Measurements from ENCODE around the gene SNTB2. TPM values are rescaled to one million over a fixed set of nuclear protein-coding genes. Genes with fewer than 3 reads are reported as not detected.

Gene SNTB2
- total and polyA plus RNA-seq, 2 donors (not counting 3 experiments of a cell fraction or from before 2014, with no cell fraction given), result 24.9 to 73.7 TPM

DNA sequence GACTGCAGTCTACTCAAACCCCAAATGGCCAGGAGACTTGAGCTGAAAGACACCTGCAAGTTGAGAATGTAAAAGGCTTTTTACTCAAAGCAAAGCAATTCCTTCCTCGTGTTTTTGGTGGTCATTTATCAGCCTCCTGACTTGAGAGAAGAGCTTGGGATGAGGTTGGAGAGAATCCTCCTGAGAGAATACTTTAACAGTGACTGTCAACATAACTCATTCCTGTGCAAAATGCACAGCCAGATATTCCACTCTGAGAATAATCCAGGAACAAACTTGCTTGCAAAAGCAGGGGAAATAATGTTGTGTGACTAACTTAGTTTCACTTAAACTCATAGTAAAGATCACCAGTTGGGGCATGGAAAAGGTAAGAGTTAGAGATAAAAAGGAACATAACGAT lies 53.4 kb downstream of the SNTB2 start:
- intact Hi-C loops (cut with micrococcal nuclease), result no loop called here
- H3K9ac ChIP-seq (replicated peaks; ENCODE audit: extremely low read depth, insufficient read depth, low read length), result no peak overlapping the region
- no peak overlapping the region for H3K27ac ChIP-seq (ENCODE audit: insufficient read depth, low read depth, low read length)
- peaks cover 7% of the 10 kb centered on the region for H3K4me1 ChIP-seq (ENCODE audit: control insufficient read depth, extremely low read depth, insufficient read depth, low read length)
- H2AFZ ChIP-seq (ENCODE audit: low read depth, low read length), result no peak overlapping the region
- ChIA-PET CTCF (interaction anchor here (0.8 to 1.3 kb wide), 5 partner anchors 11 to 90 kb away, joined by 3 to 5 read pairs (median 4); no protein-coding TSS in a partner anchor), POLR2A (no interaction called here)
- no peaks in the 10 kb centered on the region for H3K9me1 ChIP-seq (replicated peaks; ENCODE audit: control insufficient read depth, extremely low read depth, insufficient read depth, low read length)
- TF ChIP-seq GATA2 (IDR thresholded peaks at IDR 0.05; ENCODE audit: insufficient read depth, insufficient read length, low read depth, low read length) (no peak), POLR2AphosphoS5 (IDR thresholded peaks at IDR 0.05; ENCODE audit: insufficient read depth, low read depth, low read length) (no peak), EZH2 (IDR thresholded peaks at IDR 0.05; ENCODE audit: borderline replicate concordance, low read depth, low read length, severe bottlenecking) (no peak), MAX (IDR thresholded peaks at IDR 0.05; ENCODE audit: insufficient read depth, insufficient read length) (no peak), MYC (IDR thresholded peaks at IDR 0.05; ENCODE audit: low read depth, low read length) (no peak), FOS (IDR thresholded peaks at IDR 0.05; ENCODE audit: borderline replicate concordance, insufficient read depth, low read length) (no peak), JUN (IDR thresholded peaks at IDR 0.05; ENCODE audit: borderline replicate concordance, insufficient read depth, insufficient read length, low read depth) (no peak), POLR2A (IDR thresholded peaks at IDR 0.05; ENCODE audit: low read depth, low read length) (no peak), CTCF (IDR thresholded peaks at IDR 0.05; ENCODE audit: extremely low read depth in 1 of 2, insufficient read depth in 1 of 2, low read depth in 1 of 2, low read length in 2 of 2) (no peak)
- BruUV-seq (replicated peaks), result no TSS peak
- peaks cover 3% of the 10 kb centered on the region for H4K20me1 ChIP-seq (replicated peaks; ENCODE audit: control insufficient read depth, extremely low read depth, insufficient read depth, low read length)
- no peaks in the 10 kb centered on the region for H3K9me3 ChIP-seq (replicated peaks; ENCODE audit: control insufficient read depth, insufficient read depth, low read length)
- H3K4me2 ChIP-seq (ENCODE audit: insufficient read depth, low read length), result no peak overlapping the region
- no peak overlapping the region for H3K4me3 ChIP-seq (replicated peaks in 1 of 3; ENCODE audit: insufficient read depth in 1 of 3, low read depth in 1 of 3, low read length in 3 of 3)
- H3K79me2 ChIP-seq (ENCODE audit: control insufficient read depth, insufficient read depth, low read length), result peaks cover 75% of the 10 kb centered on the region
- dilution Hi-C loops (cut with MboI; ENCODE audit: extremely low pct_ligation_motif_present, low sequenced_read_pairs), result no loop called here
- H3K27me3 ChIP-seq (ENCODE audit: control insufficient read depth in 2 of 2, insufficient read depth in 2 of 2, low read length in 2 of 2), result no peaks in the 10 kb centered on the region
- no peaks in the 10 kb centered on the region for H3K36me3 ChIP-seq (ENCODE audit: control insufficient read depth in 2 of 2, extremely low read depth in 1 of 2, insufficient read depth in 2 of 2, low read length in 2 of 2)
- DNase-seq (ENCODE audit: low read depth, low spot score) (no peak), FAIRE-seq (no peak)

Measured in endothelial cell of umbilical vein (primary cell).